Neutrophil (primary cell): ENCODE results near the gene AMIGO3.

Experiments used
- H3K27ac ChIP-seq: fragments of 200-600 bp; sonication (generic); 2 replicates; pipeline ENCODE4 v1.5.1; 2016; ENCODE audit warnings: mild to moderate bottlenecking, moderate library complexity
- H3K27me3 ChIP-seq: fragments of 200-600 bp; sonication (generic); 2 replicates; pipeline ENCODE4 v1.6.0; 2016; ENCODE audit warnings: mild to moderate bottlenecking
- H3K36me3 ChIP-seq: fragments of 200-600 bp; sonication (generic); 2 replicates; pipeline ENCODE4 v1.5.1; 2017
- H3K4me1 ChIP-seq, 2 experiments: fragments of 200-600 bp in 1 of 2; sonication (generic) in 1 of 2; 1 replicate in 1 of 2; 2 replicates in 1 of 2; pipeline versions ENCODE4 v1.5.1 to v1.6.1; 2013 to 2016; ENCODE audit warnings: low read depth in 1 of 2, low read length in 1 of 2, mild to moderate bottlenecking in 1 of 2, moderate library complexity in 1 of 2; ENCODE audit not compliant: control insufficient read depth in 1 of 2, insufficient read depth in 1 of 2
- H3K4me3 ChIP-seq, 2 experiments: fragments of 200-600 bp in 1 of 2; sonication (generic) in 1 of 2; 1 replicate in 1 of 2; 2 replicates in 1 of 2; pipeline ENCODE4 v1.5.1; 2013 to 2016; ENCODE audit warnings: low read depth in 1 of 2, low read length in 1 of 2, mild to moderate bottlenecking in 1 of 2, moderate library complexity in 1 of 2
- H3K9me3 ChIP-seq: fragments of 200-600 bp; sonication (generic); 2 replicates; pipeline ENCODE4 v1.5.1; 2016
- TF ChIP-seq, protein P1 (sequence below): fragments of 200-600 bp; sonication (generic); IDR thresholded peaks from 2 replicates; pipeline ENCODE4 v1.5.1; 2016; ENCODE audit warnings: antibody characterized with exemption

The AMIGO3 gene

DNA sequence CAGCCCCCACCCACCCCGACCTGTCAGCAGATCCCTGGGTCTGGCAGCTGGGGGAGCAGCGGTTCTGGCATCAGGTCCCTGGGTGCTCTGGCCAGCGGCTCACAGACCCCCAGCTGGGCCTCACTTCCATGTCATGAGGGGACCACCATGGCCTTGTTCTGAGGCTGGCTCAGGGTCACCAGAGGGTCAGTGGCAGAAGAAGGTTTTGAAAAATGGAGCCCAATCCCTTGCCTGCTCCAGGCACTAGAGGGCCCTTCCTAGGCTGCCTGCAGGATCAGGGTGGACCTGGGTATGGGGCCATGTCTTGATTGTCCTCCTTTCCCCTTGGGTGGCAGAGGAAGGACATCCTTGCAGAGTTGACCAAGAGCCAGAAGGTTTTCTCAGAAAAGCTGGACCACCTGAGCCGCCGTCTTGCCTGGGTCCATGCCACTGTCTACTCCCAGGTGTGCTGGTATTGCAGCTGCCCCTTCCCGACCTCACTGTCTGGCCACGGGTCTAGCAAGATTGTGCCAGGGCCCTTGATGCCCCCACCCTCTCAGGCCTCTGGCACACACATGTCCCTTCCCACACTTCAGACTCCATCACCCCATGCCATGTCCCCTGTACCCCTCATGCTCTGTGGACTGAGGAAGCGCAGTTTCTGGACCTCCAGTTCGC is 12.9 kb downstream of the AMIGO3 start:
- H3K27ac ChIP-seq: no peak overlapping the region
- no peak overlapping the region for H3K4me3 ChIP-seq
- H3K27me3 ChIP-seq: no peaks in the 10 kb centered on the region
- no peaks in the 10 kb centered on the region for H3K9me3 ChIP-seq
- peaks cover 73% of the 10 kb centered on the region for H3K36me3 ChIP-seq
- TF ChIP-seq, protein P1, sequence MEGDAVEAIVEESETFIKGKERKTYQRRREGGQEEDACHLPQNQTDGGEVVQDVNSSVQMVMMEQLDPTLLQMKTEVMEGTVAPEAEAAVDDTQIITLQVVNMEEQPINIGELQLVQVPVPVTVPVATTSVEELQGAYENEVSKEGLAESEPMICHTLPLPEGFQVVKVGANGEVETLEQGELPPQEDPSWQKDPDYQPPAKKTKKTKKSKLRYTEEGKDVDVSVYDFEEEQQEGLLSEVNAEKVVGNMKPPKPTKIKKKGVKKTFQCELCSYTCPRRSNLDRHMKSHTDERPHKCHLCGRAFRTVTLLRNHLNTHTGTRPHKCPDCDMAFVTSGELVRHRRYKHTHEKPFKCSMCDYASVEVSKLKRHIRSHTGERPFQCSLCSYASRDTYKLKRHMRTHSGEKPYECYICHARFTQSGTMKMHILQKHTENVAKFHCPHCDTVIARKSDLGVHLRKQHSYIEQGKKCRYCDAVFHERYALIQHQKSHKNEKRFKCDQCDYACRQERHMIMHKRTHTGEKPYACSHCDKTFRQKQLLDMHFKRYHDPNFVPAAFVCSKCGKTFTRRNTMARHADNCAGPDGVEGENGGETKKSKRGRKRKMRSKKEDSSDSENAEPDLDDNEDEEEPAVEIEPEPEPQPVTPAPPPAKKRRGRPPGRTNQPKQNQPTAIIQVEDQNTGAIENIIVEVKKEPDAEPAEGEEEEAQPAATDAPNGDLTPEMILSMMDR: no peak
- no peaks in the 10 kb centered on the region for H3K4me1 ChIP-seq

GRCh38 chr3:49705390-49705960 is 14.0 kb downstream of the AMIGO3 start:
- TF ChIP-seq, protein P1: no peak
- Histone ChIP-seq H3K36me3 (peaks cover 77% of the 10 kb centered on the region), H3K27me3 (no peaks in the 10 kb centered on the region)

DNA sequence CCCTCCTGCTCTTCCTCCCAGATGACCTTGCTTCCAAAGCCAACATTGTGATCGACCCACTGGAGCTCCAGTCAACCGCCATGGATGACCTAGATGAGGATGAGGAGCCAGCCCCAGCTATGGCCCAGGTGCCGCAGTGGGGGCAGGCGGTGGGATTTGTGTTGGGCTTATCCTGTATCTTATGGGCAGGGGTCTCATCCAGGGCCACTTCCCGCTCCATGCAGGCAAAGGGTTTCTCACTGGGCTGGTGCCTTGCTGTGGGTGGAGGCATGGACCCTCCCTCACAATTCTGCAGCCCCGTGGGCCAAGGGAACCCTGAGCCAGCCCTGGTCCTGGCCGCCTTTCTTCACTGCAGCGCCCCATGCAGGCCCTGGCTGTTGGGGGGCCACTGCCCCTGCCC is 14.9 kb downstream of the AMIGO3 start:
- Histone ChIP-seq H3K27ac (no peak overlapping the region), H3K4me3 (no peak overlapping the region), H3K36me3 (peaks cover 86% of the 10 kb centered on the region), H3K4me1 (no peaks in the 10 kb centered on the region), H3K9me3 (no peaks in the 10 kb centered on the region), H3K27me3 (no peaks in the 10 kb centered on the region)
- TF ChIP-seq, protein P1: no peak

More at GRCh38 chr3:49705390-49705960, 14.0 kb downstream of the AMIGO3 start:
- Histone ChIP-seq H3K4me3 (no peak overlapping the region), H3K4me1 (no peaks in the 10 kb centered on the region), H3K9me3 (no peaks in the 10 kb centered on the region), H3K27ac (no peak overlapping the region)

DNA sequence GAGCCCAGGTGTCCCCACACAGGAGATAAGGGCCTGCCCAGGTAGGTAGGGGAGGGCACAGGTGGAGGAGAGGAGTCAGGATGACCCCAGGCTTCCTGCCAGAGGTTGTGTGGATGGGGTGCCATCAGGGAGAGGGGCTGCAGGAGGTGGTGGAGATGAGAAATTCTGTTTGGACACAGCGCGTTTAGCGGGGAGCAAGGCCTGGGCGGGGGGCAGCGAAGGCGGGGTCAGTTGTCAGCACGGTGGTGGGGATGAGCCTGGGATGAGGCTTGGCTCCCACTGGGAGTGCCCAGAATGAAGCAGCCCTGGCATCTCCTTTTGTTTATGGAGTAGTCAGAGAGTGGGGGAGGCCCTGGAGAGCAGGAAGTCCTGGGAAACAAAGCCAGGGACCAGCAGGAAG is 15.5 kb downstream of the AMIGO3 start:
- Histone ChIP-seq H3K27me3 (no peaks in the 10 kb centered on the region), H3K4me3 (no peak overlapping the region), H3K36me3 (peaks cover 92% of the 10 kb centered on the region), H3K4me1 (no peaks in the 10 kb centered on the region), H3K27ac (no peak overlapping the region), H3K9me3 (no peaks in the 10 kb centered on the region)
- TF ChIP-seq, protein P1: no peak

- Histone ChIP-seq H3K9me3 (no peaks in the 10 kb centered on the region), H3K4me1 (no peaks in the 10 kb centered on the region), H3K27me3 (no peaks in the 10 kb centered on the region), H3K27ac (no peak overlapping the region), H3K36me3 (peaks cover 95% of the 10 kb centered on the region), H3K4me3 (no peak overlapping the region)
- TF ChIP-seq, protein P1: peak; percentile 49
Observed at GRCh38 chr3:49703443-49703927, 16.0 kb downstream of the AMIGO3 start.
